NOMO-1 treated with dmso at 0.1 percent for 144 hours (cell line): ENCODE data around the gene TTC3.
A peak's percentile ranks its signal among the peaks of the same experiment; 100 is the strongest.

Source experiments
- DNase-seq: peaks from one replicate; lab custom pipeline; 2025; ENCODE audit not compliant: unreplicated experiment; lab: John Stamatoyannopoulos, UW

Gene TTC3

GRCh38 chr21:37193006-37193405, 120.0 kb downstream of the TTC3 start:
- no peak for DNase-seq

GRCh38 chr21:37193676-37194075, 120.6 kb downstream of the TTC3 start:
- DNase-seq: no peak

DNA sequence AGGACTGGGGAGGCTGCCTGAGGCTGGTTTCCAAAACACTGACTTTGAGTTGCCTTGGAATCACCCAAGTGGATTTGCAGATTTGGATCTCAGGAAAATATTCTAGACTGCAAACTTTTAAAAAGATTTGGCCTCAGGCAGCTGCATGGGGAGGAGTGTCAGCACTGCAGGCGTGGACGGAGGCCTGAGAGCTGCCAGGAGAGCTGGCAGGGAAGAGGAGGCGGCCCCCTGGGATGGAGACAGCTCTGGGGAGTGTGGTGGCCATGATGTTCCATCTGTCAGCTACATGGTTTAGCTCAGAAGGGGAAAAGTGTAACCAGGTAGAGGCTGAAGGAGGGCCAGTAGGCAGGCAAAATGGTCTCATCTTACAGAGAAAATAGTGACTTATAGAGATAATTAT, 122.0 kb downstream of the TTC3 start:
- no peak for DNase-seq

- no peak for DNase-seq
These were observed 122.6 kb downstream of the TTC3 start for GRCh38 chr21:37195610-37196009.

DNA sequence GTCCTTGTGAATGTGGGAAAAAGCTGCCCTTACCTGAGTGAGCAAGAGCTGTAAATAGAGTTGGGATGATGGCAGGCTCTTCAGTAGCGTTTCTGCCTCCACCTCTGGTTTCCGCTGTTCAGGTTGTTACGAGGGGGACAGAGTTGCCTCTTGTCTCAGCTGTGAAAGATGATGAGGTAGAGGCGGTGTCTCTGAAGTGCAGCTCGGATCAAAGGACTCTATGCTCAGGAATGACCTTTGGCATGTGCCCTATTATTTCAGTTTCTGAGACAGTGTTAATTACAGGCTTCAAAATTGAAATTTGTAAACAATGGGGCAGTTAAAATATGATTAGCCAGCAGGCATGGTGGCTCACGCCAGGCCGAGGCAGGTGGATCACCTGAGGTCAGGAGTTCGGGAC, 123.8 kb downstream of the TTC3 start:
- no peak for DNase-seq

- DNase-seq: no peak
These were observed 124.7 kb downstream of the TTC3 start for GRCh38 chr21:37197746-37198145.

DNA sequence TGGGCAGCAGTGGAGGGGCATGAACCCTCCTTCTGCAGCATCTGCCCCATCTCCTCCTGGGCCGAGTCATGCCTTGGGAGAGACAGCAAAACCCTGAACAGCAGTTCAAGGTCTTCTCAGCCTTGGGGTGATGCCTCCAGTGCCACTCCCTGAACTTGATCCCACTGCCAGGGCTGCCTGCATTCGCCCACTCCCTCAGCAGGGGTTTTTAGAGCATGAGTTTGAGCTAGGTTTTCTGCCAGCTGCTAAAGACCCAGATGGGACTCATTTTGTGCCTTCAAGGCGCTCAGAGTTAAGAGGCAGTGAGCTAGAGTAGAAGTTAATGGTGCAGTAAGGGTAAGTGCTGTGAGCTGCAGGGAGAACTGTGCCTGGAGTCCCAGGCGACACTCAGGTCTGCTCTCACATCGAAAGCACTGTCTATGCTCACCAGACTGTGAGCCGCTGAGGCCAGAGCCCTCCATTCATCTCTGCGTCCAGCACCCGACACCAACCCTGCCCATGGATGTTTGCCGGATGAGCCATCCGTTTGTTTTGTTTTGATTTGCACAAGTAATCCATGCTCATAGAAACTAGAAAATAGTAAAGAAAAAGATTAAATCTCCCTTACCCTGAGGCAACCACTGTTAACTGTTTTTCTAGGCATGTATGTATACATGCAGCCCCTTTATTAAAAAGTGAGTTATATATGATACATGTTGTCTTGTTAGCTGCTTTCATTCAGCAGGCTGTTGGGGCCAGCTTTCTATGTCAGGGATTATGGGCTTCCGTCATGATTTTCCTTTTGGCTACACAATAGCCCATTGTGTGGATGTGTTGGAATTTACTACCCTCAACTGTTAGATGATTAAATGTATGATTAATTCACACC, 126.2 kb downstream of the TTC3 start:
- no peak for DNase-seq

DNA sequence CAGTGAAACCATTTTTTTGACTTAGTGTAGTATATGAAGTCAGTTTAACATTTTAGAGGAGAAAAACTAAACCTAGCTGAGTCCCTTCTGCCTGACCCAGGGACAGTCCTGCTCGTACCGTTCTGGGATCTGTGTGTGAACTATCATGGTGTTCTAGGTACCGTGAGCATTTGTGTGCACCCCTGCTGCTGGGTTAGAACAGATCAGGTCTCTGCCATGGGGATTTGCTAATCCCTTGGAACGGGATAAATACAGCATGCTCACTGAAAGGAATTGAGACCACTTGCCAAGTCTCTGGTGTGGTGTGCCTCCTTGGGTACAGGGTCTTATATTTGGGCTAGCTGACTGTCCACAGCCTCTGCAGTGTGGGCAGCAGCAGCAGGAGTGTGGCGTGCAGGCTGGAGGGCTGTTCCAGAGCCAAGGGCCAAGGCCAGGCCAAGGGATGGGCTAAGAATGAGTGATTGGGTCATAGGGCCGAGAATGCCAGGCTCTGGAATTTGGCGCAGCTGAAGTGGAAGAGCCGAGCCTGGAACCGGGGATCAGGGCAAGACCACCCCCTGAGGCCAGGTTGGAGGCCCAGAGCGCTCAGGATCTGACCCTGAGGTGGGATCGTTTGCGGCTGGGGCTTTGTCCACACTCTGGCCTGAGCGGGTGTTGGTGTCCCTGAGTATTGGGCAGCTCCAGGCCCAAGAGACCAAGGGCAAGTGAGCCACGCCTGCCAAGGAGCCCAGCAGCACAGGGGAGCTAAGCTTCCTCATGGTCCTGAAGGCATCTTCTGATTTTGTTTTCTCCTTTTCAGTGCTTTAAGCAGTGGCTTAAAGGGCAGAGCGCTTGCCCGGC, 127.8 kb downstream of the TTC3 start:
- DNase-seq: no peak

GRCh38 chr21:37202221-37203110, 129.4 kb downstream of the TTC3 start:
- DNase-seq: no peak

DNA sequence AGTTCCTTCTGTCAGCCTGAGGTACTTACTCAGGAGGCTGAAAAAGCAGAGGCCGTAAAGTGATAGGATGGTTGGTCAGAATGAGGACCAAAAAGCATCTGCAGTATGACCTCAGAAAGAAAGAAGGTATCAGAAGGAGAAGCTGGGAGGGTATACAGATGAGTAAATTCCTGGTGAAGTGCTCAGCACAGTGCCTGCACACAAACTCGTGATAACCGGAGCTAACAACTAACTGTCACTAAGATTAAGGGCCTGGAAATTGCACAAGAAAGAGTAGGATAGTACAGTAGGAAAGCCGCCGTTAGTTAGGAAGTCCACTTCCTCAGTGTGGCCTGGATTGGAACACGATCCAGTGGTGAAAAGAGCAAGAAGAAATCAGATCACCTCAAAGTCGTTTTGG, 131.5 kb downstream of the TTC3 start:
- no peak for DNase-seq

DNA sequence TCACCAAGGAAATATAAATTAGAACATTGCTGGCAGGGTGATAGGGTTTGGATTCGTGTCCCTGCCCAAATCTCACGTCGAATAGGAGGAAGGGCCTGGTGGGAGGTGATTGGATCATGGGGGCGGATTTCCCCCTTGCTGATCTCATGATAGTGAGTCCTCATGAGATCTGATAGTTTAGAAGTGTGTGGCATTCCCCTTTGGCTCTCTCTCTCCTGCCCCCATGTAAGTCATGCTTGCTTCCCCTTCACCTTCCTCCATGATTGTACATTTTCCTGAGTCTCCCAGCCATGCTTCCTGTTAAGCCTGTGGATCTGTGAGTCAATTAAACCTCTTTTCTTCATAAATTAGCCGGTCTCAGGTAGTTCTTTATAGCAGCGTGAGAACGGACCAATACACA, 133.4 kb downstream of the TTC3 start:
- no peak for DNase-seq

DNA sequence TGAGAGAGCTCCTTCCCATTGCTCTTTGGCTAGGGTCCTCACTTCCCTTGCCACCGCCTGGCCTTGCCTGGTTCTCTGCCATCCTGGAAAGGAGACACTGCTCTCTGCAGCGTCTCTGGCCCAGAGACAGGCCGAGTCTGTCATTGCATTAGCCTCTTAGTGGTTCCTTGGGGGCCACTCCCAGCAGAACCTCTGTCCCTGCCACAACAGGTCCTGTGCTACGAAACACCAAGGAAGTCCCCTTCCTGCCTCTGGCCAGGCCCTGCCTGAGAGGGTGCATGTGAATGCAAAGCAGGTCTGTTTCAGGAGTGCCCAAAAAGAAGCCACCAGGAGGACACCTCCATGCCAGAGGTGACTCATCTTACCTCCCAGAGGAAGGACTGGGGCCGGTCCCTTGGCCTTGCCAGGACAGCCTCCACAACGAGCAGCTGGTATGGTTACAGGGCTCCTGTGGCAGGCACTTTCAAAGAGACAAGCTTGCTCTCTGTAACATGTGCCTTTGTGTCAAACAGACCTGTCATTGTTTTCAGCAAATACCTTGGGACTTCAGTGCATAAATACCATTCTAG, 134.5 kb downstream of the TTC3 start:
- DNase-seq: no peak

DNA sequence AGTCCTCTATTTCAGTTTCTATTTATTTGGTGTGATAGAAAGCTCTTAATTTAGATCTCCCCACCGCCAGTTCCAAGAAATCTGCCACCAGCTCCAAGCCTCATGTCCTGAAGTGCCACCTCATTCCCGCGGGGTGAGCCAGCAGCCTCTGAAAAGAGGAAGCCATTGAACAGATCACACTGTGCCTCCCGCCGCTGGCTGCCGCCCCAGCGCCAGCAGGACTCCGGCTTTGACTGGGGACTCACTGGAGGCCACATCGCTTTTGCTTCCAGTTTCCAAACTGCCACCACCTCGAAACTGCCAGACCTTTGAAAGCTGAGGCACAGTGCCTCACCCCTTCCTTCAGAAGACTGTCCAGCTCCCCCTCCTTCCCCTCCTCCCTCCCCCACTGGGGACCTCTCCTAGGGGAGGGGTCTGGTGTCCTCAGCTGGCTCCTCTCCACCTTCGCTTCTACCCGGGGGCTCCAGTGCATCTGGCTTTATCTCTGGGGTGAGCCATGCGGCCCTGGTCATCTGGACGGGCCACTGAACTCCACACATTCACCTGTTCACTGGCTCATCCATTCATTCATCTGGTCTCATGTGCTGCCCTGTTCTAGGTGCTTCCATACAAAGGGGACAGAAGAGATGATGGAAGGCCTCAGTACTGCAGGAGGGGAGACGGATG, 135.1 kb downstream of the TTC3 start:
- DNase-seq: peak; percentile 67

DNA sequence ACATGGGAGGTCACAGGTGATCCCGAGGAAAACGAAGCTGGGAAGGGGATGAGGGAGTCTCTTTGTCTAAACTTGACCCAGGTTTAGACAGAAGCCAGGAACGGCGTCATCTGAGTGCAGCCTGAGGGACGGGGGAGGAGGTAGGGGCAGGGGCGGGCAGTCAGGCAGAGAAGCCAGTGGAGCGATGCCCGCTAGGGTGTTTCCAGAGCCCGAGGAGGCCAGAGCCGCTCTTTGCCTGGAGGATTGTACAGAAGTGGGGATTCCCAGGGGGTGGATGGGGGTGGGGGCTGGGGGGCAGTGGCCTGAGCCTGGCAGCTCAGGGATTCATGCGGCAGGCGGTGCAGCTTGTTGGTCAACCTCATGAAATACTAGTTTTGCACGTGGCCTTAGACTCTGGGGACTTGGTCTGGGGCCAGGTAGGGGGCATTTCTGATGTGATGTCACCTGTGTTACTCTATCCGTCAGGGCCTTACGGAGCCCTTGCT, 135.7 kb downstream of the TTC3 start:
- no peak for DNase-seq

- no peak for DNase-seq
These were observed 137.1 kb downstream of the TTC3 start for GRCh38 chr21:37210130-37210529.

GRCh38 chr21:37210799-37211198, 137.7 kb downstream of the TTC3 start:
- no peak for DNase-seq

- DNase-seq: no peak
These were observed 141.9 kb downstream of the TTC3 start for GRCh38 chr21:37214952-37215351.

DNA sequence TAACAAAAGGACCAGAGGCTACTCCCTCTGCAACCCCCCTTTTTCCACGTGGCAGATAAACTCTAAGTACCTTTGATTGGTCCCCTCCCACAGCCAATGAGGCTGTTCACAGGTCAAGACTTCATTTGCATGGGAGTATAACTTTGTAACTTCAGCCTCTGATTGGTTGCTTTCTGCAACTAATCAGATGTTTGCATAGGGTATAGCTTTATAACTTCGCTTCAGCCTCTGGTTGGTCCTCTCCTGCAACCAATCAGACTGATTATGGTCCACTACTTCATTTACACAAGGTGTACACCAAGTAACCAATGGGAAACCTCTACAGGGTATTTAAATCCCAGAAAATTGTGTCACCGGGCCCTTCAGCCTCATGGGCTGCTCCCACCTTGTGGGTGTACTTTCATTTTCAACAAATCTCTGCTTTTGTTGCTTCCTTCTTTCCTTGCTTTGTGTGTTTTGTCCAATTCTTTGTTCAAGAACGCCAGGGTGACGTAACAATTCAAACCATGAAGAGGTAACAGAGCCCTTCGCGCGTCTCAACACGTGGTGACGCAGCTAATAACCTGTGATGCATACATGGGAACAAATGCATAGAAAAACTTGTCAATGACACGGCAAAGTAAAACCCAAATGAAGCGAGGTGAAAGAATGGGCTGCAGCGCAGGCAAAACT, 146.8 kb downstream of the TTC3 start:
- no peak for DNase-seq

DNA sequence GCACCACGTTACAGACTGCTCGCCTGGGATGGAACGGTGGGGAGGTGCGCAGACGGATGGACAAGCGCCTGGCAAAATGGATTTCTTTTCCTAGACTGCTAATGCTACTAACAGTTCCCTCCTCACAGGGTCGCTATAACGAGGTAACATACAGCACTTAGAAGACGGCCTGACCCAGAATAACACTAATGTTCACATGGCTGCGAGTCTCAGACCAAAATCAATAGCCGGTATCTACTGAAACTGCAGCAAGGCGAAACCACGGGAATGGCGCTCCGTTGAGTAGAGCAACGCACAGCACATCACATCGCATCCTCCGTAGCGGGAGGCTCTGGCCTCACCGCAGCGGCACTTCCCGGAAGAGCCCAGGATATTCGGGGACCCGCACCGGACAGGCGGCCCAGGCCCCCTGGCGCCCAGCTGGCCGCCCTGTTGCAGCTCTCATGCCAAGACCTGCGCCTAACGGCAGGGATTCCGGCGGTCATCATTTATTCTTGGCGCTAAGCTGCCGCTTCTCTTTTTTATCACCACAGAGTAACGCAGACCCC, 147.5 kb downstream of the TTC3 start:
- no peak for DNase-seq
